ENCODE measurements around the gene ATL3. TPM values are rescaled to one million over a fixed set of nuclear protein-coding genes. Genes with fewer than 3 reads are reported as not detected.
A peak's percentile ranks its signal among the peaks of the same experiment; 100 is the strongest.
"Not testable (repeated sequence)": the region's sequence is repeated elsewhere in the genome, so short reads cannot be mapped to it uniquely, and the experiment has no call there.

Gene ATL3
- total and polyA plus RNA-seq, 11 donors = 4.7 to 30.4 (median 13.3) TPM

- no peak for DNase-seq
- 83 to 94% (median 88%) methylated on average over 1 of the region's 1 CpG for WGBS, 4 donors
- peak in 3 of 4 donors; percentile 34 to 51 (median 43) for ATAC-seq
- Histone ChIP-seq H3K36me3 (no peaks in the 10 kb centered on the region), H3K4me1 (peaks cover 0 to 27% (median 0%) of the 10 kb centered on the region in 12 donors), H3K27ac (peak overlapping the region in 1 of 12 donors; percentile 79), H3K9me3 (no peaks in the 10 kb centered on the region), H3K27me3 (no peaks in the 10 kb centered on the region), H3K4me3 (no peak overlapping the region)
- TF ChIP-seq CTCF (IDR thresholded peaks at IDR 0.05) (no peak), POLR2A (IDR thresholded peaks at IDR 0.05) (no peak)
- intact Hi-C loops (cut with DNase I) = loop anchor here in 1 of 10 donors (5.0 kb wide), 1 partner anchor 144 kb away; no protein-coding TSS in a partner anchor
Observed at GRCh38 chr11:63621071-63621470, 50.1 kb downstream of the ATL3 start.

GRCh38 chr11:63619967-63620366 lies 51.2 kb downstream of the ATL3 start:
- no peak overlapping the region for H3K27ac ChIP-seq

GRCh38 chr11:63617686-63618085 lies 53.5 kb downstream of the ATL3 start:
- H3K4me1 ChIP-seq = peaks cover 0 to 27% (median 5%) of the 10 kb centered on the region in 12 donors
- not testable (repeated sequence) for H3K27me3 ChIP-seq, H3K36me3 ChIP-seq, H3K27ac ChIP-seq, H3K9me3 ChIP-seq, ATAC-seq, DNase-seq, H3K4me3 ChIP-seq
- 74 to 90% (median 86%) methylated on average over 5 of the region's 5 CpGs for WGBS, 4 donors
- intact Hi-C loops (cut with DNase I) = loop anchor here in 1 of 10 donors (10.0 kb wide), 1 partner anchor 83 kb away; the partner anchor contains the start of gene PLAAT4

More at GRCh38 chr11:63619967-63620366, 51.2 kb downstream of the ATL3 start:
- DNase-seq = no peak
- ATAC-seq = no peak
- intact Hi-C loops (cut with DNase I) = loop anchor here in 2 of 10 donors (5.0 to 10.0 kb wide), 2 partner anchors 85 to 143 kb away; partner anchors contain the start of gene PLAAT4 (in 1 of the 2)
- WGBS, 4 donors = 44 to 56% (median 51%) methylated on average over 6 of the region's 6 CpGs
- H3K36me3 ChIP-seq = no peaks in the 10 kb centered on the region
- H3K9me3 ChIP-seq = no peaks in the 10 kb centered on the region
- H3K4me1 ChIP-seq = peaks cover 0 to 27% (median 0%) of the 10 kb centered on the region in 12 donors
- TF ChIP-seq POLR2A (IDR thresholded peaks at IDR 0.05) = no peak
- no peak for TF ChIP-seq CTCF (IDR thresholded peaks at IDR 0.05)
- H3K4me3 ChIP-seq = no peak overlapping the region
- H3K27me3 ChIP-seq = no peaks in the 10 kb centered on the region

GRCh38 chr11:63616953-63617352 lies 54.2 kb downstream of the ATL3 start:
- intact Hi-C loops (cut with DNase I) = loop anchor here in 1 of 10 donors (10.0 kb wide), 1 partner anchor 82 kb away; the partner anchor contains the start of gene PLAAT4
- Histone ChIP-seq H3K27ac (no peak overlapping the region), H3K4me3 (no peak overlapping the region), H3K36me3 (no peaks in the 10 kb centered on the region), H3K9me3 (no peaks in the 10 kb centered on the region), H3K4me1 (peaks cover 0 to 31% (median 12%) of the 10 kb centered on the region in 12 donors), H3K27me3 (no peaks in the 10 kb centered on the region)
- DNase-seq = no peak
- ATAC-seq = no peak
- WGBS, 4 donors = 86 to 94% (median 88%) methylated on average over 3 of the region's 3 CpGs
- no peak for TF ChIP-seq POLR2A (IDR thresholded peaks at IDR 0.05)
- no peak for TF ChIP-seq CTCF (IDR thresholded peaks at IDR 0.05)

All from heart left ventricle (tissue), 16 donors.